HG02943 (cell line): ENCODE results near the gene ZBTB25.

ENCODE experiments used
- ATAC-seq: cut with Tn5 transposase; IDR thresholded peaks from one replicate; pipeline ENCODE4 v1.9.1; 2021; ENCODE audit warnings: mild to moderate bottlenecking, low read depth, moderate library complexity; ENCODE audit not compliant: unreplicated experiment

Gene ZBTB25

DNA sequence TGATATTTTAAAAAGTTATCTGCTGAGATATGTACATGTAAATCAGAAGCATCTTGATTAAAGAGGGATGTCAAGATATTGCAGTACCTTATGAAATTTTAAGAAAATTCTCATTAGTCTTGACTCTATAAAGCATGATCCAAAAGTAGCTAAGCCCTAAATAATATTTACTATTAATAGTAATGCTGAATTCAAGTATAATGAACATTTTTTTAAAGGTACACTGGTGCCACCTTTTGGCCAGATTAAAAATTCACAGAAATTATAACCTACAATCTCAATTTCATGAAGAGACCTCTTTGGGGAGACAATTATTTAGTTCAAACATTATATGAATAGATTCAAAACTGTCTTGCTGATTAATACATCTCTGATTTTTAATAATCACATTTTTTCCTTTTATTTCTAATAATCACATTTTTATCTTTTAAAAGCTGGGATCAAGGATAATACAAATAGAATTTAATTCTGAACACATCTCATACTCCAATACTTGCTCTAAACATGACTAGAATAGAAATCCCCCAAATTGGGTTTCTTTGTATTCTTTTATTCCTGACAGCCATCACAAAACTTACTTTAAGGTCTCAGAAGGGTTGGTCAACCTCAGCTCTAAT lies 24.9 kb downstream of the ZBTB25 start:
- ATAC-seq = no peak

DNA sequence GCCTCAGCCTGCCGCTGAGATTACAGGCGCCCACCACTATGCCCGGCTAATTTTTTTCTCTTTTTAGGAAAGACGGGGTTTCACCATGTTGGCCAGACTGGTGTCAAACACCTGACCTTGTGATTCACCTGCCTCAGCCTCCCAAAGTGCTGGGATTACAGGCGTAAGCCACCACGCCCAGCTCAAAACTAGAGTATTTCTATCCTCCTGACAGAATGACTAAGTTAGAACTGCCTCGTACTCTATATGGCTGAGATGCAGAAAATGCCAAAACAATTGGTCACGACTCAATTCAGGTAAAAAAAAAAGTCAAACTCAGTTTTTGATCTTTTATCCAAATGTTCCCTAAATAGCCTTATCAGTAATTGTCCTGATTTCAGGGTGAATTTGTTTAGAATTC lies 27.2 kb downstream of the ZBTB25 start:
- ATAC-seq = no peak

GRCh38 chr14:64475585-64476273 lies 27.9 kb downstream of the ZBTB25 start:
- no peak for ATAC-seq

DNA sequence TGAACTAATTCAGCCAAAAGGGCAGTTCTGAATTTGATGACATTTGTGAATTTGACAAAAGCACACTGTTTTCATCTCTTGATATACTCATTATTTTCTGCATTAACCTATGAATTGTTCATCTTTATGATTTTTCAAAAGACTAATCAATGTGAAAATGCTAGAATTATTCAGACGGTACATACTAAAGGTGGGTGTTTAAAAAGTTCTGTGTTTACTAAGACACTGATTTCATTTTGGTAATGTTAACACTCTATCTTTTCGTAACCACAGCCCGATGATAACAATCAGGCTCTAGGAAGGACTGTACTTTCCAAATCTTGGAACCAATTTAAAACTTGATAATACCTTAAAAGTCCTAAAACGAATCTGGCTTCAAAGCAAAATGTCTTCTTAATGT lies 28.9 kb downstream of the ZBTB25 start:
- ATAC-seq = no peak

DNA sequence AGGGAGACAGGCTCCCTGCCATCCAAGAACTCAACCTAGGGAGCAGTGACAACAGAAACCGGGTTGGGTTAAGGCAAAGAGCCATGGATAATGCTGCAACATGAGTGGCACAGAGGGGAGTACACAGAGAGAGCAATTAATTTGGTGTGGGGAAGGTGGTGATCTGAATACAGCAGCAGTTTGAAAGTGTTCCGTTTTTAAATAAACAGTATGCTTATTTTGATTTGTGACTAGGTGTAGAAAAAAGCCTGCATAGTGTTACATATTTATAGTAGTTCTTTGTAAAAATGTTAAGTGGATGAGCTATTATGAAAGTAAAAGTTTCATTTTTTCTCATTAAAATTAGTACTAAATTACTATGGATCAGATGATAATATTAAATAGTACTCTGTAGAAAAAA lies 29.6 kb downstream of the ZBTB25 start:
- no peak for ATAC-seq

GRCh38 chr14:64468451-64468850 lies 35.2 kb downstream of the ZBTB25 start:
- no peak for ATAC-seq

DNA sequence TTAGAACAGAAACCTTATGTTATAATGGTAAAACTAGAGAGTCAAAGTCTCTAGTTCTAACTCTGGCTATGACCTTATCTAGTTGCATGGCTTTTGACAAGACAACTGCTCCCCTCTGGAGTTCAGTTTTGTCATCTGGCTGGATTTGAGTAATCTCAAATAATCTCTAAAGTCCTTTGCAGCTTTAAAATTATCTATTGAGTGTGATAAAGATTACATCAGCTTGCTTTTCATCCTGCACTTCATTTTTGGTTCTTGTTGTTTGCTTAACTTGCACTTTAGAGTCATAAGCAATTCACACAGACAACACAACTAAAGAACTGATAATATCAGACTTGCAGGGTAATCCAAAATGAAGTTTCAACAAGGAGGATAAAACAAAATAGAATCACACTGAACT lies 36.1 kb downstream of the ZBTB25 start:
- ATAC-seq = no peak

DNA sequence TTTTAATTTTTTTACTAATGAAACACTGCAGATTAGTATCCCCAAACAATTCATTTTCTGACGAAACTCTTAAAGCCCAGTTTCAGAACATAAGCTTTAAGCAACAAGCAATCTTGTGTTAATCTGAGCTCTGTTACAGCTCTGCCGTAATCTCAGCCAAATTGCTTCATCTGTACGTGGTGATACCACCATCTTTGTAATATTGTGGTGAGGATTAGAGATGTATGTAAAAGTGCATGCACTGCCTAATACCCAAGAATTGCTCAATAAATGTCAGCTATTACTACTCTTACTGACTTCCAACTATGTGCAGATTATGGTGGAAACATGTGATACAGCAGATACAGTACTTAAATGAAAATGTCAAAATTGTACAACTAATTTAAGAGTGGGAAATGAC lies 36.5 kb downstream of the ZBTB25 start:
- ATAC-seq = no peak

DNA sequence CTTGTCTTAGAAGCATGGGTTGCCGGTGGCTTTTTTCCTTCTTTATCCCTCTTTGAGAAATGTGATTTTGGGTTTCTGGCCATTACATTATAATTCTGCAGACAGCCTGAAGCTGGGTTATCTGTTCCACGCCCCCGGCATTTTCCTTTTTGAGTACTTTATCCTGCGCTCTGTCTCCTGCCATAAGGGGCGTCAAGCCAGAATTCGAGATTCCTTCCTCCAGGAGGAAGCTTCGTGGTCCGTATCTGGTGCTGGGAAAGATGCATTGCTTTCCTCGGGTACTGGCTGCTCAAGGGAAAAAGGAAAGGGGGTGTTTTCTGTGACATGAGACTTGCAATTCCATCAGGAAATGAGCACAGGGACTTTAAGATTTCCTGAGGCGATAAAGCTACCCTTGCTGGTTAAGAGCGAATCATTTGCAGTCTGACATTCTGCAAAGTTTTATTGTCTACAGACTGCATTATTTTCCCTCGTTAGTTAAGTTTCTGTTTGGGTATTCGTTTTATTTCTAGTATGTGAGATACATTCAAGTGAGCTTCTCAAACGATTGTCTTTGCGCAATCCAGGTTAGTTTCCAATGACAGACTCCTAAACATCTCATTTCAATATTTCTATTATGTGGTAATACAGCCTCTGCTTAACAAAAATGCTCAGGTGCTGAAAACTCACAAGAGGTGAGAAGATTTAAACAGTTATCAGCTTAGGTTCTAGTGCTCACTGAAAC lies 37.6 kb downstream of the ZBTB25 start:
- ATAC-seq = no peak

DNA sequence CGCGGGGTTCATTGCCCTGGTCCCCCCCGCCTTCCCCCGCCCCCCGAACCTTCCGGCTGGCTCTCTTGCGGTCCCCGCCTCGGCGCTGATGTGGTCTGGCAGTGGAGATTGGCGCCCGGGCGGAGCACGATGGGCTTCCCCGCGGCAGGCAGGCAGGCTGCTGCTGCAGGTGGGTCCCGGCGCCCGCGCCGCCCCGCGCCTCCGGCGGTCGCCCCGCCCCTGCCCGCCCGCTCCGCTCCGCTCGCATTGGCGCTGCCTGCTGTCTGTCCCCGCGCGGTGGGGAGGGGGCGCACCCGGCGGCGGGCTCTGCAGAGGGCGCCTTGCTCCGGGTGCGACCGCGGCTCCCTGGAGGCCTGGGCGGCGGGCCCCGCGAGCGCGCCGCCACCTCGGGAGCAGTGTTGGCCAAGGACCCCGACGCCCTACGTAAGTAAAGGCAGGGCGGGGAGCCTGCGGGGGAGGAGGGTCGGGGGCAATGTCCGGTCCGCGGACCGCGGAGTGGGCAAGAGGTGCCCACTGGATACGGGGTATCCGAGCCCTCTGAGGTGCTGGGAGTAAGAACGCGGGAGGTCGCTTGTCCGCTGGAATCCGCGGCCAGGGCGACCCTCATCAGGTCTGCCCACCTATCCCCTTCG lies 38.3 kb downstream of the ZBTB25 start, which contains the start of gene AKAP5:
AKAP5 (plus strand) TSS at position 309 of the 632 bp plus-strand sequence. CDS start 2,896 bp downstream, outside the sequence.
- no peak for ATAC-seq

DNA sequence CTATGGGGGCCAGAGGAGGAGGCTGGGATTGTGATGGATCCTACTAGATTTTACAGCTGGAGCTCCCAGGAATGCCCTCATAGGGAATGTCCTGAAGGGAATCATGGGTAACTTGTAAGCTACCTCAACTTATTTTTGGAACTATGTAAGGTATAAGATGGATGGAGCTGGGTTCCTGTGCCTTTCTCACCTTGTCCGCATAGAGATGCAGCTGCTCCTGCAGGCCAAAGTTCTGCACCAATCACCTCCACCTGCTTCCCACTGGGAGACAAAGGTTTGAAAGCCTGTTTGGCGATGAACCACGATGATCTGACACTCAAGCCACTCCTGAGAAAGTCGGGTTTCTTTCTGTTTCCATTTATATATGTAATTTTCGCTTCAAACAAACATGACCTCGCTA lies 39.0 kb downstream of the ZBTB25 start:
- ATAC-seq = no peak

- no peak for ATAC-seq
These were observed 39.8 kb downstream of the ZBTB25 start for GRCh38 chr14:64463873-64464272.

GRCh38 chr14:64463195-64463594 lies 40.4 kb downstream of the ZBTB25 start:
- no peak for ATAC-seq

GRCh38 chr14:64461221-64461620 lies 42.4 kb downstream of the ZBTB25 start:
- ATAC-seq = no peak

GRCh38 chr14:64459405-64460136 lies 44.1 kb downstream of the ZBTB25 start:
- no peak for ATAC-seq

GRCh38 chr14:64454671-64455070 lies 49.0 kb downstream of the ZBTB25 start:
- no peak for ATAC-seq

DNA sequence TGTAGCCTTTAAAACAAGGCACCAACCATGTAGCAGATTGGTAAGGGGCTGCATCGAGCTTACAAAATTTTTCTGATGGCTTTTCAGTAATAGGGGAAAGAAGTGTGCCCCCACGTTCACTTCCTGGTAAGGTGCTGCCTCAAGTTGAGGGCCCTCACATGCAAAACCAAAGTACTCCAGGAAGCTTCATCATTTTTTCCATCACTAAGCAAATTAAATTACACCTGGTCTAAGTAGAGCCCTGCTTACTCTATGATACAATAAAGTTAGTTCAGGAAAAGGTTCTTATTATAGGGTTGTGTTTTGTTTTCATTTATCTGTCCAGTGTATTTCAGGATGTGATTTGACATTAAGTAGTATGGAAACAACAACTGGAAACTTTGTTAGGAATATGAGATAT lies 53.4 kb downstream of the ZBTB25 start:
- no peak for ATAC-seq

DNA sequence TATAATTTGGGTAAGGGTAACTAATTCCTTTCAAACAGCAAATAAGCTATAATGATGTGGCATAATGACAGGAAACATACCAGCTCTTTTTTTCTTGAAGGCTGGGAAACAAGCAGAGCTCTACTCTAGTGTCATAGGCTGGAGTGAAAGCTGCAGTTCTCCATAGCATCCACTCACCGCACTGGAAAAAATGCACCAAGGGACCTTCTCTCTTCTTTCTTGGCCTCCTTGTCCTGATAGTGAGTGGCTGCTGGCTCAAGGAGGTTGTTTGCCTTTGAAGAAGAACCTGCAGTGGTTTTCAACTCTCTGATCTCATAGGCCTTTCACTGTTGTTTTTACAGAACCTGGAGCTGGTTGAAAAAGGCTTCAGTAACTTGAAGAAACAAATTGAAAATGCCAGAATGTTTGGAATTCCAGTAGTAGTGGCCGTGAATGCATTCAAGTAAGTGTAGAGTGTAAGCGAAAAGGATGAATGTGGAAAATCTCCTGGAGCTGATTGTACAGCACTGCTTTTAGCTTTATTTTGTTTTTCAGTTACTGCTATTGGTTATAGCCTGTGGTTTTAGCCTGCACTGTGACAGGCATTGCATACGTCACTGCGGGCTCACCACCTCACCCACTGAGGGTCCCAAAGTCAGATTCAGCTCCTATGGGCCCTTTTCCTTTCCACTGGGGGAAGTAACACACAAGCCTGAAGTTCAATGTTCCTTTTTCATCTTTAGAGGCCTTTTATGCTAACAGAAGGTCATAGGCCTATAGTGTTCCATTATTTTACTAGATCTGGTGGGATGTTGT lies 55.6 kb downstream of the ZBTB25 start:
- ATAC-seq = no peak

GRCh38 chr14:64444984-64445845 lies 58.4 kb downstream of the ZBTB25 start:
- peak; percentile 95 for ATAC-seq
